ENCODE measurements around the gene VSX2. TPM values are rescaled to one million over a fixed set of nuclear protein-coding genes. Genes with fewer than 3 reads are reported as not detected.

VSX2 gene
- polyA plus RNA-seq, 1 donor (not counting 4 experiments of a cell fraction or from before 2014, with no cell fraction given): not detected

- no peaks in the 10 kb centered on the region for H4K20me1 ChIP-seq (ENCODE audit: control insufficient read depth, extremely low read depth, insufficient read depth, low read length)
- no peaks in the 10 kb centered on the region for H3K9me3 ChIP-seq (ENCODE audit: control insufficient read depth, low read depth, low read length)
- H2AFZ ChIP-seq (ENCODE audit: control insufficient read depth, low read length): no peak overlapping the region
- H3K27me3 ChIP-seq (ENCODE audit: control insufficient read depth, extremely low read depth, insufficient read depth, low read length): peaks cover 15% of the 10 kb centered on the region
- peaks cover 19% of the 10 kb centered on the region for H3K4me1 ChIP-seq (ENCODE audit: control insufficient read depth, extremely low read depth, insufficient read depth, low read length)
- no peak for DNase-seq (ENCODE audit: low read depth, low spot score)
- dilution Hi-C loops (cut with MboI; ENCODE audit: extremely low pct_ligation_motif_present, low sequenced_read_pairs): no loop called here
- H3K4me3 ChIP-seq (ENCODE audit: control insufficient read depth in 2 of 3, extremely low read depth in 1 of 3, insufficient read depth in 2 of 3, low read depth in 1 of 3, low read length in 3 of 3): no peak overlapping the region
- H3K9ac ChIP-seq (ENCODE audit: control insufficient read depth, extremely low read depth, insufficient read depth, low read length): no peak overlapping the region
- no peaks in the 10 kb centered on the region for H3K79me2 ChIP-seq (ENCODE audit: control insufficient read depth, insufficient read depth, low read length)
- no peak for TF ChIP-seq CTCF (optimal IDR thresholded peaks at IDR 0.05 in 1 of 3, IDR thresholded peaks at IDR 0.05 in 1 of 3, conservative IDR thresholded peaks at IDR 0.05 in 1 of 3; ENCODE audit: extremely low read depth in 1 of 3, insufficient read depth in 2 of 3, low read length in 3 of 3)
- TF ChIP-seq EZH2 (IDR thresholded peaks at IDR 0.05; ENCODE audit: low read length): no peak
- H3K9me1 ChIP-seq (ENCODE audit: control insufficient read depth, extremely low read depth, insufficient read depth, low read length): no peaks in the 10 kb centered on the region
- no peak overlapping the region for H3K27ac ChIP-seq (ENCODE audit: control insufficient read depth, insufficient read depth, low read length)
- no peaks in the 10 kb centered on the region for H3K36me3 ChIP-seq (ENCODE audit: control insufficient read depth in 2 of 2, extremely low read depth in 1 of 2, insufficient read depth in 2 of 2, low read length in 2 of 2)
- no peak overlapping the region for H3K4me2 ChIP-seq (ENCODE audit: control insufficient read depth, extremely low read depth, insufficient read depth, low read depth, low read length)
- no peak for FAIRE-seq
Measured at GRCh38 chr14:74263181-74263580, 23.9 kb downstream of the VSX2 start.

GRCh38 chr14:74263921-74264320 lies 24.7 kb downstream of the VSX2 start:
- no peak for TF ChIP-seq EZH2 (IDR thresholded peaks at IDR 0.05; ENCODE audit: low read length)
- no peak for TF ChIP-seq CTCF (optimal IDR thresholded peaks at IDR 0.05 in 1 of 3, IDR thresholded peaks at IDR 0.05 in 1 of 3, conservative IDR thresholded peaks at IDR 0.05 in 1 of 3; ENCODE audit: extremely low read depth in 1 of 3, insufficient read depth in 2 of 3, low read length in 3 of 3)
- no peaks in the 10 kb centered on the region for H3K36me3 ChIP-seq (ENCODE audit: control insufficient read depth in 2 of 2, extremely low read depth in 1 of 2, insufficient read depth in 2 of 2, low read length in 2 of 2)

More at GRCh38 chr14:74263921-74264320, 24.7 kb downstream of the VSX2 start:
- H3K79me2 ChIP-seq (ENCODE audit: control insufficient read depth, insufficient read depth, low read length): no peaks in the 10 kb centered on the region
- FAIRE-seq (no peak), DNase-seq (ENCODE audit: low read depth, low spot score) (no peak)
- no peak overlapping the region for H3K27ac ChIP-seq (ENCODE audit: control insufficient read depth, insufficient read depth, low read length)
- H3K4me1 ChIP-seq (ENCODE audit: control insufficient read depth, extremely low read depth, insufficient read depth, low read length): peaks cover 18% of the 10 kb centered on the region
- H3K9me3 ChIP-seq (ENCODE audit: control insufficient read depth, low read depth, low read length): no peaks in the 10 kb centered on the region
- H3K4me2 ChIP-seq (ENCODE audit: control insufficient read depth, extremely low read depth, insufficient read depth, low read depth, low read length): no peak overlapping the region
- no peak overlapping the region for H3K9ac ChIP-seq (ENCODE audit: control insufficient read depth, extremely low read depth, insufficient read depth, low read length)
- H3K9me1 ChIP-seq (ENCODE audit: control insufficient read depth, extremely low read depth, insufficient read depth, low read length): no peaks in the 10 kb centered on the region
- H4K20me1 ChIP-seq (ENCODE audit: control insufficient read depth, extremely low read depth, insufficient read depth, low read length): no peaks in the 10 kb centered on the region
- H3K27me3 ChIP-seq (ENCODE audit: control insufficient read depth, extremely low read depth, insufficient read depth, low read length): peaks cover 7% of the 10 kb centered on the region
- H3K4me3 ChIP-seq (ENCODE audit: control insufficient read depth in 2 of 3, extremely low read depth in 1 of 3, insufficient read depth in 2 of 3, low read depth in 1 of 3, low read length in 3 of 3): no peak overlapping the region
- H2AFZ ChIP-seq (ENCODE audit: control insufficient read depth, low read length): no peak overlapping the region
- dilution Hi-C loops (cut with MboI; ENCODE audit: extremely low pct_ligation_motif_present, low sequenced_read_pairs): no loop called here

All from keratinocyte (primary cell).